IMR-90 (cell line): ENCODE data around the gene CHRNA10. TPM values are rescaled to one million over a fixed set of nuclear protein-coding genes. Genes with fewer than 3 reads are reported as not detected.

Experiments used
- ATAC-seq: fragments of 200-7000 bp; cut with Tn5 transposase; 2 replicates; pipeline ENCODE4 v1.9.1; 2020; ENCODE audit warnings: low read depth, mild to moderate bottlenecking, moderate library complexity
- BruUV-seq: library from RNA; stranded (reverse); fragments of 400-500 nt; replicated peaks from 2 replicates; lab custom pipeline; 2021; lab: Mats Ljungman, UMichigan
- CTCF ChIA-PET: fragments of 300-600 bp; formaldehyde crosslinking; extraction: SDS; loops from one replicate; lab custom pipeline; 2021; ENCODE audit warnings: antibody characterized with exemption; lab: Yijun Ruan, JAX
- POLR2A ChIA-PET: fragments of 300-600 bp; sonication (Branson Sonifier 250); formaldehyde crosslinking; loops from one replicate; lab custom pipeline; 2022; ENCODE audit warnings: antibody characterized with exemption; ENCODE audit not compliant: unreplicated experiment; lab: Charles Lee
- DNase-seq: peaks from one replicate; pipeline ENCODE4 v3.0.0; 2013
- H2AFZ ChIP-seq: replicated peaks from 2 replicates; pipeline ENCODE3; 2013; ENCODE audit warnings: low read length, mild to moderate bottlenecking; ENCODE audit not compliant: poor library complexity
- H2AK5ac ChIP-seq: 2 replicates; pipeline ENCODE4 v1.6.1; 2013; ENCODE audit warnings: low read depth, low read length, inconsistent platforms
- H2AK9ac ChIP-seq: replicated peaks from 2 replicates; pipeline ENCODE3; 2013; ENCODE audit warnings: mild to moderate bottlenecking, low read depth, low read length, moderate library complexity; ENCODE audit not compliant: poor library complexity
- H2BK120ac ChIP-seq: 2 replicates; pipeline ENCODE4 v1.6.1; 2013; ENCODE audit warnings: low read depth, low read length, inconsistent platforms
- H2BK15ac ChIP-seq: 3 replicates; pipeline ENCODE4 v1.6.1; 2013; ENCODE audit warnings: low read depth, low read length, inconsistent platforms
- H2BK20ac ChIP-seq: 2 replicates; pipeline ENCODE4 v1.6.1; 2013; ENCODE audit warnings: low read depth, mild to moderate bottlenecking, inconsistent platforms, low read length, moderate library complexity
- H2BK5ac ChIP-seq: 2 replicates; pipeline ENCODE4 v1.6.1; 2013; ENCODE audit warnings: mild to moderate bottlenecking, low read depth, low read length, inconsistent platforms; ENCODE audit not compliant: poor library complexity, severe bottlenecking
- H3K14ac ChIP-seq: replicated peaks from 2 replicates; pipeline ENCODE4 v1.6.1; 2013; ENCODE audit warnings: low read depth, low read length, inconsistent platforms
- H3K18ac ChIP-seq: 2 replicates; pipeline ENCODE4 v1.6.1; 2013; ENCODE audit warnings: low read depth, low read length, control low read depth
- H3K23ac ChIP-seq: 2 replicates; pipeline ENCODE4 v1.6.1; 2013; ENCODE audit warnings: low read depth, low read length, inconsistent platforms
- H3K27ac ChIP-seq: 2 replicates; pipeline ENCODE4 v1.5.1; 2013; ENCODE audit warnings: mild to moderate bottlenecking, control low read depth, low read length; ENCODE audit not compliant: insufficient read depth
- H3K27me3 ChIP-seq: 2 replicates; pipeline ENCODE4 v1.6.1; 2013; ENCODE audit warnings: low read length; ENCODE audit not compliant: control insufficient read depth, insufficient read depth
- H3K36me3 ChIP-seq: 2 replicates; pipeline ENCODE4 v1.6.1; 2013; ENCODE audit warnings: low read length, mixed read lengths; ENCODE audit not compliant: control insufficient read depth, insufficient read depth
- H3K4ac ChIP-seq: 2 replicates; pipeline ENCODE4 v1.6.1; 2013; ENCODE audit warnings: low read depth, low read length, inconsistent platforms
- H3K4me1 ChIP-seq: 2 replicates; pipeline ENCODE4 v1.6.1; 2013; ENCODE audit warnings: low read length, mixed read lengths; ENCODE audit not compliant: control insufficient read depth, insufficient read depth
- H3K4me2 ChIP-seq: 2 replicates; pipeline ENCODE4 v1.6.1; 2013; ENCODE audit warnings: low read depth, mild to moderate bottlenecking, control low read depth, low read length, moderate library complexity
- H3K4me3 ChIP-seq: 2 replicates; pipeline ENCODE4 v1.5.1; 2013; ENCODE audit warnings: low read depth, mild to moderate bottlenecking, control low read depth, low read length, moderate library complexity; ENCODE audit not compliant: insufficient read depth
- H3K56ac ChIP-seq: 2 replicates; pipeline ENCODE4 v1.6.1; 2013; ENCODE audit warnings: low read length, inconsistent platforms; ENCODE audit not compliant: insufficient read depth; ENCODE audit errors: extremely low read depth
- H3K79me1 ChIP-seq, 2 experiments: 2 replicates each; pipeline ENCODE4 v1.6.1; 2013; ENCODE audit warnings: low read length in 2 of 2, inconsistent platforms in 1 of 2, low read depth in 1 of 2
- H3K9ac ChIP-seq: 2 replicates; pipeline ENCODE4 v1.6.1; 2013; ENCODE audit warnings: low read depth, low read length, control low read depth
- H3K9me1 ChIP-seq: 2 replicates; pipeline ENCODE4 v1.6.1; 2013; ENCODE audit warnings: low read length, inconsistent platforms; ENCODE audit not compliant: insufficient read depth
- H3K9me3 ChIP-seq: 2 replicates; pipeline ENCODE4 v1.6.1; 2013; ENCODE audit warnings: low read length; ENCODE audit not compliant: control insufficient read depth, insufficient read depth
- H4K20me1 ChIP-seq: 2 replicates; pipeline ENCODE4 v1.6.1; 2013; ENCODE audit warnings: low read length, inconsistent platforms; ENCODE audit not compliant: insufficient read depth
- H4K5ac ChIP-seq: 2 replicates; pipeline ENCODE4 v1.6.1; 2013; ENCODE audit warnings: mild to moderate bottlenecking, low read depth, low read length, control low read depth
- H4K8ac ChIP-seq, 2 experiments: 2 replicates each; pipeline ENCODE4 v1.6.1; 2013; ENCODE audit warnings: low read depth in 2 of 2, low read length in 2 of 2, control low read depth in 1 of 2, inconsistent platforms in 1 of 2
- H4K91ac ChIP-seq: 2 replicates; pipeline ENCODE4 v1.6.1; 2013; ENCODE audit warnings: low read depth, low read length, inconsistent platforms; ENCODE audit not compliant: insufficient read depth
- BHLHE40 ChIP-seq: fragments of 150-350 bp; IDR thresholded peaks from 2 replicates; pipeline ENCODE4 v1.6.1; 2016; ENCODE audit warnings: mild to moderate bottlenecking, low read depth, low read length
- CEBPB ChIP-seq: IDR thresholded peaks from 2 replicates; pipeline ENCODE4 v1.6.1; 2012; ENCODE audit warnings: low read depth, low read length, improper control_type of control experiment
- CHD1 ChIP-seq: IDR thresholded peaks from 2 replicates; pipeline ENCODE4 v1.6.1; 2012; ENCODE audit warnings: low read depth, low read length, improper control_type of control experiment
- CTCF ChIP-seq: conservative IDR thresholded peaks from 2 replicates; pipeline ENCODE4 v1.5.1; 2012; ENCODE audit warnings: mild to moderate bottlenecking, low read depth, low read length, improper control_type of control experiment
- FOS ChIP-seq: fragments of 150-350 bp; IDR thresholded peaks from 2 replicates; pipeline ENCODE4 v1.6.1; 2016; ENCODE audit warnings: low read depth, low read length
- MAFK ChIP-seq: IDR thresholded peaks from 2 replicates; pipeline ENCODE4 v1.6.1; 2012; ENCODE audit warnings: low read depth, low read length, improper control_type of control experiment
- MAZ ChIP-seq: IDR thresholded peaks from 2 replicates; pipeline ENCODE4 v1.6.1; 2012; ENCODE audit warnings: low read depth, mild to moderate bottlenecking, low read length, improper control_type of control experiment, moderate library complexity, borderline replicate concordance
- MXI1 ChIP-seq: IDR thresholded peaks from 2 replicates; pipeline ENCODE4 v1.6.1; 2012; ENCODE audit warnings: low read depth, mild to moderate bottlenecking, low read length, moderate library complexity, borderline replicate concordance
- NFE2L2 ChIP-seq: fragments of 150-350 bp; IDR thresholded peaks from 2 replicates; pipeline ENCODE4 v1.6.1; 2016; ENCODE audit warnings: low read depth, mild to moderate bottlenecking, low read length
- POLR2A ChIP-seq: IDR thresholded peaks from 2 replicates; pipeline ENCODE4 v1.6.1; 2012; ENCODE audit warnings: mild to moderate bottlenecking, low read depth, low read length
- RAD21 ChIP-seq: IDR thresholded peaks from 2 replicates; pipeline ENCODE4 v1.6.1; 2012; ENCODE audit warnings: low read length, improper control_type of control experiment
- RCOR1 ChIP-seq: IDR thresholded peaks from 2 replicates; pipeline ENCODE4 v1.6.1; 2012; ENCODE audit warnings: mild to moderate bottlenecking, low read length, improper control_type of control experiment; ENCODE audit not compliant: insufficient replicate concordance
- RFX5 ChIP-seq: IDR thresholded peaks from 2 replicates; pipeline ENCODE4 v1.8.0; 2012; ENCODE audit warnings: low read depth, mild to moderate bottlenecking, low read length, moderate library complexity
- SMC3 ChIP-seq: fragments of 150-350 bp; IDR thresholded peaks from 2 replicates; pipeline ENCODE4 v1.6.1; 2016; ENCODE audit warnings: low read depth, mild to moderate bottlenecking, antibody characterized with exemption, low read length, moderate library complexity
- USF2 ChIP-seq: fragments of 150-350 bp; IDR thresholded peaks from 2 replicates; pipeline ENCODE4 v1.6.1; 2017; ENCODE audit warnings: mild to moderate bottlenecking, antibody characterized with exemption, low read length, low read depth
- WGBS, 2 experiments: methylation state at CpG; one replicate each; pipeline versions ENCODE4 v1.1.5 to v1.1.7; 2013; ENCODE audit warnings: missing lambda C conversion rate in 2 of 2; ENCODE audit not compliant: insufficient read length in 1 of 2; ENCODE audit errors: extremely low coverage in 2 of 2; 5-methylcytosine and 5-hydroxymethylcytosine counted together
- dilution Hi-C: fragments of 300-500 bp; cut with HindIII; formaldehyde crosslinking; loops from one replicate; pipeline ENCODE4 v1.14.3; 2018; ENCODE audit warnings: low sequenced_read_pairs; ENCODE audit not compliant: unreplicated experiment
- in situ Hi-C: fragments of 300-500 bp; cut with MboI; formaldehyde crosslinking; loops from 3 replicates; pipeline ENCODE4 v1.14.3; 2019; ENCODE audit warnings: low sequenced_read_pairs, inconsistent platforms, mixed read lengths
- intact Hi-C: fragments of 100-400 bp; cut with micrococcal nuclease; formaldehyde crosslinking; loops from 2 replicates; pipeline ENCODE4 v1.10.0; 2022
- polyA plus RNA-seq, 3 experiments: library from polyadenylated mRNA; depleted of rRNA; stranded (reverse); fragments of >200 nt; gene quantifications; 2 replicates each; pipeline ENCODE4 v1.2.3, GENCODE V29; 2012; ENCODE audit warnings: low replicate concordance in 1 of 3
- total RNA-seq: library from RNA; depleted of rRNA; stranded (reverse); fragments of >200 nt; gene quantifications from 2 replicates; pipeline ENCODE4 v1.2.3, GENCODE V29; 2012
- TF ChIP-seq, protein P1 (sequence below): fragments of 150-350 bp; IDR thresholded peaks from 2 replicates; pipeline ENCODE4 v1.6.1; 2016; ENCODE audit warnings: low read depth, mild to moderate bottlenecking, low read length, moderate library complexity, borderline replicate concordance

CHRNA10 gene
- total and polyA plus RNA-seq, 2 of the 4 experiments (the other 2 are of a cell fraction), result 0.36 to 0.79 TPM

DNA sequence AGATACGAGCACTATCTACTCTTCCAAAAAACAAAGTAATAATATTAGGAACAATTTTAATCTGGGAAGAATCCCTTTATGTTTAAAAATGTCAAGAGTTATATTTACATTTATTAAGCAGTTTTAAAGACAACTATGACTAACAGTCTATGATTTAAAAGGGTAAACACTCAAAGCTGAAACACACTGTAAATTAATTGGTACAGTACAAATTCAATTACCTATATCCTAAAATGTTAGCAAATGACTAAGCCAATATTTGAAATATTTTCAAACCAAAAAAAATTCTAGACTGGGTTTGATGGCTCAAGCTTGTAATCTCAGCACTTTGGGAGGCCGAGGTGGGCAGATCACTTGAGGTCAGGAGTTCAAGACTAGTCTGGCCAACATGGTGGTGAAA lies 36.0 kb upstream of the CHRNA10 start:
- no peaks in the 10 kb centered on the region for H3K9me3 ChIP-seq
- TF ChIP-seq, protein P1, sequence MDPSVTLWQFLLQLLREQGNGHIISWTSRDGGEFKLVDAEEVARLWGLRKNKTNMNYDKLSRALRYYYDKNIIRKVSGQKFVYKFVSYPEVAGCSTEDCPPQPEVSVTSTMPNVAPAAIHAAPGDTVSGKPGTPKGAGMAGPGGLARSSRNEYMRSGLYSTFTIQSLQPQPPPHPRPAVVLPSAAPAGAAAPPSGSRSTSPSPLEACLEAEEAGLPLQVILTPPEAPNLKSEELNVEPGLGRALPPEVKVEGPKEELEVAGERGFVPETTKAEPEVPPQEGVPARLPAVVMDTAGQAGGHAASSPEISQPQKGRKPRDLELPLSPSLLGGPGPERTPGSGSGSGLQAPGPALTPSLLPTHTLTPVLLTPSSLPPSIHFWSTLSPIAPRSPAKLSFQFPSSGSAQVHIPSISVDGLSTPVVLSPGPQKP, result no peak
- TF ChIP-seq MAZ, result no peak
- no peak for TF ChIP-seq CHD1
- no peak for TF ChIP-seq POLR2A
- TF ChIP-seq RCOR1, result no peak
- TF ChIP-seq SMC3, result no peak
- no peak for TF ChIP-seq FOS
- no peak for TF ChIP-seq RAD21
- TF ChIP-seq CTCF, result no peak
- no peak for TF ChIP-seq BHLHE40
- no peak for TF ChIP-seq CEBPB
- no peak for TF ChIP-seq RFX5
- TF ChIP-seq USF2, result no peak
- TF ChIP-seq MAFK, result no peak
- TF ChIP-seq NFE2L2, result no peak
- TF ChIP-seq MXI1, result no peak
- H4K20me1 ChIP-seq, result peaks cover 8% of the 10 kb centered on the region; the same call in 1 of the 2 replicates
- peaks cover 23% of the 10 kb centered on the region for H3K36me3 ChIP-seq
- H4K91ac ChIP-seq, result no peak overlapping the region
- DNase-seq, result no peak
- H3K4me1 ChIP-seq, result peaks cover 7% of the 10 kb centered on the region
- dilution Hi-C loops, result no loop called here
- no peak overlapping the region for H3K56ac ChIP-seq
- no peak overlapping the region for H2BK120ac ChIP-seq
- H3K27me3 ChIP-seq, result no peaks in the 10 kb centered on the region
- in situ Hi-C loops, result no loop called here
- H3K79me1 ChIP-seq, result peaks cover 24 to 39% of the 10 kb centered on the region in 2 experiments
- no peak overlapping the region for H3K18ac ChIP-seq
- BruUV-seq, result no TSS peak
- ChIA-PET CTCF (no interaction called here), POLR2A (no interaction called here)
- H3K27ac ChIP-seq, result peak overlapping the region; percentile 59; the same call in 1 of the 2 replicates
- H3K9me1 ChIP-seq, result peaks cover 3% of the 10 kb centered on the region; the same call in 1 of the 2 replicates
- H2AK5ac ChIP-seq, result no peak overlapping the region
- no peak overlapping the region for H2BK20ac ChIP-seq
- no peak overlapping the region; a peak in 1 of 4 replicates for H4K8ac ChIP-seq
- no peak overlapping the region for H3K23ac ChIP-seq
- H3K4me2 ChIP-seq, result no peak overlapping the region
- H2AFZ ChIP-seq, result no peak overlapping the region
- no peak overlapping the region for H3K14ac ChIP-seq
- no peak overlapping the region for H3K4me3 ChIP-seq
- H4K5ac ChIP-seq, result no peak overlapping the region
- no peak overlapping the region for H3K9ac ChIP-seq
- no peak overlapping the region for H2AK9ac ChIP-seq
- H2BK5ac ChIP-seq, result no peak overlapping the region
- WGBS, 2 experiments, result no CpG with 5 or more reads among the region's 2 CpGs
- peak; percentile 30 for ATAC-seq
- intact Hi-C loops, result loop anchor here (10.0 kb wide), 1 partner anchor 368 kb away; no protein-coding TSS in a partner anchor
- H2BK15ac ChIP-seq, result no peak overlapping the region
- no peak overlapping the region for H3K4ac ChIP-seq
